Measurements from ENCODE around the gene MGAT5. TPM values are rescaled to one million over a fixed set of nuclear protein-coding genes. Genes with fewer than 3 reads are reported as not detected.

MGAT5 gene
- total RNA-seq, 2 experiments from 2014 or later, result 48.5 to 54.3 TPM

DNA sequence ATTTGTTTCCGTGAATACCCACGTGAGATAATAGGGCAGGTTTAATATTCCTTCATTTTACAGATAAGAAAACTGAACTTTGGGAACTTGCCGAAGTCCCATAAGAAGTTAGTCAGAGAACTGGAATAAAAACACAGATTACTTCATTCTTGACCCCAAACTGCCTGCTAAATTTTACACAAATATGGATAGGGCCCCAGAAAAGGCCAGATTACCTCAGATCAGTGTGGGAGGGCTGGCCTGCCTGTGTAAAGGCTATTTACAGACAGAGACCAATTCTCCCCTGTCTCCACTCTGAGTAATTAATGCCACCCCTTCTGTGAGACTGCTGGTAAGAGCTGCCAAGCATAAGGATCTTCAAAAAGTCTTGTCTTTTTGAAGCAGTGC lies 139.2 kb downstream of the MGAT5 start:
- peaks cover 7% of the 10 kb centered on the region for H3K36me3 Mint-ChIP-seq (ENCODE audit: low read depth)
- H3K9me3 Mint-ChIP-seq (ENCODE audit: insufficient read depth), result no peaks in the 10 kb centered on the region
- ChIA-PET CTCF (interaction anchor here (0.8 to 2.3 kb wide), 2 partner anchors 19 to 275 kb away, joined by 3 to 9 read pairs; no protein-coding TSS in a partner anchor), POLR2A (no interaction called here)
- no peak for DNase-seq
- peaks cover 21% of the 10 kb centered on the region for H3K4me1 Mint-ChIP-seq (ENCODE audit: low read depth)
- ATAC-seq, result no peak
- H3K4me3 Mint-ChIP-seq, result no peak overlapping the region
- no peak overlapping the region for H3K27ac Mint-ChIP-seq
- H3K27me3 Mint-ChIP-seq (ENCODE audit: low read depth), result no peaks in the 10 kb centered on the region

DNA sequence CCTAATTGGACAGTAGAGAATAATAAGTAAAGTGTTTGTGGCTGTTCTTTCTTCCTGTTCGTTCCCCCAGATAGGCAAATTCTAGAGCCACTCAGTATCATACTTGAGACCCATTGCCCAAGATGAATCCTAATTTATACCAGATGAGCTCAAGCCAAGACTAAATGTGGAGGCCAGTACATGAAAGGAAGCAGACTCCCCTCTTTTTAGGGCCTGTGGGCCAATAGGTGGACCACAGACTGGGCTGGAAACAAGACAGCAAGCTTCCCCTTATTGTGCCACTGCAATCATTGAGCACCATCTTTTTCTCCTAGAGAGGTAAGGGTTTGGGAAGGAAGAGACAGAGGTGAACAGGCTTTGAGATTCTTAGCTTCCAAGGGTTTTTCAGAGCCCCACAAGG lies 141.9 kb downstream of the MGAT5 start:
- no peak for ATAC-seq
- Mint-ChIP-seq H3K27me3 (ENCODE audit: low read depth) (no peaks in the 10 kb centered on the region), H3K36me3 (ENCODE audit: low read depth) (peaks cover under 1% of the 10 kb centered on the region), H3K27ac (no peak overlapping the region), H3K4me1 (ENCODE audit: low read depth) (peaks cover 17% of the 10 kb centered on the region), H3K4me3 (no peak overlapping the region), H3K9me3 (ENCODE audit: insufficient read depth) (no peaks in the 10 kb centered on the region)
- no peak for DNase-seq
- CTCF ChIA-PET, result interaction anchor here (1.2 kb wide), 1 partner anchor 277 kb away, joined by 4 read pairs; no protein-coding TSS in a partner anchor
- POLR2A ChIA-PET, result no interaction called here

GRCh38 chr2:134396493-134396892 lies 142.6 kb downstream of the MGAT5 start:
- DNase-seq (no peak), ATAC-seq (no peak)
- no peaks in the 10 kb centered on the region for H3K36me3 Mint-ChIP-seq (ENCODE audit: low read depth)
- no peaks in the 10 kb centered on the region for H3K9me3 Mint-ChIP-seq (ENCODE audit: insufficient read depth)
- H3K27ac Mint-ChIP-seq, result no peak overlapping the region
- POLR2A ChIA-PET, result no interaction called here
- H3K4me1 Mint-ChIP-seq (ENCODE audit: low read depth), result peaks cover 10% of the 10 kb centered on the region
- CTCF ChIA-PET, result no interaction called here
- no peak overlapping the region for H3K4me3 Mint-ChIP-seq
- no peaks in the 10 kb centered on the region for H3K27me3 Mint-ChIP-seq (ENCODE audit: low read depth)

DNA sequence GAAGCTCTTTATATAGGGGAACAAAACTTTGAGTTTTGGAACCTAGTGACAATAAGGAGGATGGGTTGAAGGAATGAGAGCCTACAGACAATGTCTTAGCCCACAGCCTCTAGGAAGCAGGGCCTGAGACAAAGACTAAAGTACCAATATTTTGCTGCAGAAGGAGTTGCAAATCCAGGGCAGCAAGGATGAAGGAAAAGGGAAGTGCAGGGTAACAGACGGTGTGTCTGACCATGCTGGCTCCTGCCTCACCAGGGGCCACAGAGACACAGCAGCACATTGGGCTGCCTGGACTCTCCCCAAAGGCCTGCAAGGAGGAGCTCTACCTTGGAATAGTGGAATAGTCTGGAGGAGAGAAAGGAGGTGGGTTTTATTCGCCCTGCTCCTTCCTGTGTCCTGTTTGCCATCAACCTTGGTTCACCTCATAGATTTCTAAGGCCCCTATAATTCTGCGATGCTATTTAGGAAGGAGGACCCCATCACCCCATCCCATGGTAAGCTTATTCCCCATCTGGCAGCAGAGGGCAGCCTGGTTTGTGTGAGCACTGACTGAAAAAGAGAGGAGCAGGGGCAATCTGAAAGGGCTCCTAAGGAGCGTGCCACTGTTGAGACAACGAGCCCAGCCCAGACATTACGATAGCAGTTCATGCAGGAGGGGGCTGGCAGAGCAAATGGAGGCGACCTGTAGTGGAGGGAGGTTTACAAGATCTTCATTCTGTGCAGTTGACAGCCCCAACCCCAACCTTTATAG lies 143.4 kb downstream of the MGAT5 start:
- Mint-ChIP-seq H3K27ac (no peak overlapping the region), H3K4me1 (ENCODE audit: low read depth) (peaks cover 2% of the 10 kb centered on the region), H3K27me3 (ENCODE audit: low read depth) (no peaks in the 10 kb centered on the region), H3K9me3 (ENCODE audit: insufficient read depth) (no peaks in the 10 kb centered on the region), H3K4me3 (no peak overlapping the region), H3K36me3 (ENCODE audit: low read depth) (no peaks in the 10 kb centered on the region)
- ChIA-PET CTCF (interaction anchor here (3.1 kb wide), 1 partner anchor 279 kb away, joined by 14 read pairs; no protein-coding TSS in a partner anchor), POLR2A (no interaction called here)
- DNase-seq, result no peak
- ATAC-seq, result no peak

- H3K27ac Mint-ChIP-seq, result no peak overlapping the region
- POLR2A ChIA-PET, result no interaction called here
These were observed 144.4 kb downstream of the MGAT5 start for GRCh38 chr2:134398300-134398699.

GRCh38 chr2:134399096-134399495 lies 145.2 kb downstream of the MGAT5 start:
- Mint-ChIP-seq H3K4me3 (no peak overlapping the region), H3K9me3 (ENCODE audit: insufficient read depth) (no peaks in the 10 kb centered on the region), H3K27me3 (ENCODE audit: low read depth) (no peaks in the 10 kb centered on the region), H3K27ac (no peak overlapping the region), H3K4me1 (ENCODE audit: low read depth) (no peaks in the 10 kb centered on the region), H3K36me3 (ENCODE audit: low read depth) (peaks cover 7% of the 10 kb centered on the region)
- POLR2A ChIA-PET, result interaction anchor here (1.0 kb wide), 1 partner anchor 12 kb away, joined by 3 read pairs; no protein-coding TSS in a partner anchor
- CTCF ChIA-PET, result interaction anchor here (0.7 to 3.1 kb wide), 6 partner anchors 11 to 281 kb away, joined by 3 to 14 read pairs (median 6); no protein-coding TSS in a partner anchor
- ATAC-seq (no peak), DNase-seq (no peak)

More at GRCh38 chr2:134398300-134398699, 144.4 kb downstream of the MGAT5 start:
- CTCF ChIA-PET, result interaction anchor here (1.1 to 3.1 kb wide), 5 partner anchors 10 to 280 kb away, joined by 3 to 14 read pairs (median 7); no protein-coding TSS in a partner anchor
- no peak for DNase-seq
- Mint-ChIP-seq H3K27me3 (ENCODE audit: low read depth) (no peaks in the 10 kb centered on the region), H3K9me3 (ENCODE audit: insufficient read depth) (no peaks in the 10 kb centered on the region), H3K36me3 (ENCODE audit: low read depth) (peaks cover 1% of the 10 kb centered on the region), H3K4me1 (ENCODE audit: low read depth) (no peaks in the 10 kb centered on the region), H3K4me3 (no peak overlapping the region)
- ATAC-seq, result no peak

DNA sequence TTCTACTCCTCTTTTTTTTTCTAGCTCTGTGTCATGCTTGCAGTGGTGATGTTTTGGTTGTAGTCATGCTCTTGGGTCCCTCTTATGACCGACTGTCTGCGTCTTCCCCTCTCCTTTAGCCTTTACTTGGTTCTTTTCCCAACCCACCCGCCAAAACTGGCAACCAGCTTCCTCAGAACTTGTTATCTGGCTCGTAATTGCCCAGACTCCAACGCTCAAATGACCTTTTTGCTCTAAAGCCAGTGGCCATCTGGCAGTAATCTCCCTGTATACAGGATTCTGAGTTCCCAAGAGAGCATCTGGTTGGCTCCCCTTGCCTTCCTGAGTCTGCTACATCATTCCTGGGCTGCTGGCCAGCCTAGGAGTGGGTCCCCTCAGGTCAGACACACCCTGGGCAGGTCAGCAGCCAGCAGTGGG lies 147.2 kb downstream of the MGAT5 start:
- Mint-ChIP-seq H3K36me3 (ENCODE audit: low read depth) (peaks cover 8% of the 10 kb centered on the region), H3K27ac (no peak overlapping the region), H3K4me3 (no peak overlapping the region), H3K27me3 (ENCODE audit: low read depth) (no peaks in the 10 kb centered on the region), H3K9me3 (ENCODE audit: insufficient read depth) (no peaks in the 10 kb centered on the region), H3K4me1 (ENCODE audit: low read depth) (no peaks in the 10 kb centered on the region)
- ChIA-PET POLR2A (no interaction called here), CTCF (interaction anchor here (2.3 kb wide), 1 partner anchor 10 kb away, joined by 11 read pairs; no protein-coding TSS in a partner anchor)
- no peak for DNase-seq
- ATAC-seq, result no peak

DNA sequence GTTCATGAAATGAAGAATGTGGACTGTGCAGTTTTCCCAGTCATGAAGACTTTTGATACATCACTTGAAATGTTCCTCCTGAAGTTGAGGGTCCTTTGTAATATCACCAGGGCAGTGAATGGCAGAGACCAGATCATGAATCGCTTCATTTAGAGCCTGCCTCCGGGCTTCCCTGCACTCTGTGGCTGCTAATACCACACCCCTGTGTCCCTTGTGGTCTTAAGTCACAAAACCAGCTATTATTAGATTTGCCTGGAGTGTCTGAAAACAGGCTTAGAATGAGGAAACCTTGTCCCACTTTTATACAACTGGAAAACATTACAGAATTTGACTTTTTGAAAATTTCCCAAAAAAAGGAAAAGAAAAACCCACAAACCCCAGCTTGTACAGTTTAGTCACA lies 147.9 kb downstream of the MGAT5 start:
- Mint-ChIP-seq H3K4me3 (no peak overlapping the region), H3K36me3 (ENCODE audit: low read depth) (peaks cover 8% of the 10 kb centered on the region), H3K27me3 (ENCODE audit: low read depth) (no peaks in the 10 kb centered on the region), H3K4me1 (ENCODE audit: low read depth) (no peaks in the 10 kb centered on the region), H3K27ac (no peak overlapping the region), H3K9me3 (ENCODE audit: insufficient read depth) (no peaks in the 10 kb centered on the region)
- ATAC-seq (no peak), DNase-seq (no peak)
- POLR2A ChIA-PET, result interaction anchor here (0.6 kb wide), 1 partner anchor 30 kb away, joined by 5 read pairs; no protein-coding TSS in a partner anchor
- CTCF ChIA-PET, result interaction anchor here (1.4 to 2.3 kb wide), 2 partner anchors 10 to 283 kb away, joined by 3 to 11 read pairs; no protein-coding TSS in a partner anchor

DNA sequence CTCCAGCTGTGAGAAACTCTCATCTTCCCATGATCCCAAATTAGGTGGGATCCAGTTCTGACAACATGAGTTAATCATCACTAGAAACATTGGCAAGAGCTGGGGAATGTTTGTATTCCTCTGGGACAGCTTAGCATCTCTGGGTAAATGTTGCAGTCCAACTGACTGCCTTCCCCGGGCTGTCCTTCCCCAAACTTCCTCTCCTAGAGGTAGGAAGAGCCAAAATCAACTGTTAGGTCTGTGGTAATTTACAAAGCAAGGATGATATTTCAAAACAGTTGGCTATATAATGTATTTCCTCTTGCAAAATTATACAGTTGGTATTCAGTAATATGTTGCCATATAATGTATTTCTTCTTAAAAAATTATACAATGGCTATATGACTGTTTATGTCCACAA lies 148.5 kb downstream of the MGAT5 start:
- H3K4me1 Mint-ChIP-seq (ENCODE audit: low read depth), result peaks cover 2% of the 10 kb centered on the region
- H3K9me3 Mint-ChIP-seq (ENCODE audit: insufficient read depth), result no peaks in the 10 kb centered on the region
- CTCF ChIA-PET, result interaction anchor here (1.4 to 2.3 kb wide), 2 partner anchors 9 to 284 kb away, joined by 3 to 11 read pairs; no protein-coding TSS in a partner anchor
- peaks cover 8% of the 10 kb centered on the region for H3K36me3 Mint-ChIP-seq (ENCODE audit: low read depth)
- H3K4me3 Mint-ChIP-seq, result no peak overlapping the region
- POLR2A ChIA-PET, result interaction anchor here (0.6 kb wide), 1 partner anchor 30 kb away, joined by 5 read pairs; no protein-coding TSS in a partner anchor
- no peak overlapping the region for H3K27ac Mint-ChIP-seq
- DNase-seq (no peak), ATAC-seq (no peak)
- H3K27me3 Mint-ChIP-seq (ENCODE audit: low read depth), result no peaks in the 10 kb centered on the region

DNA sequence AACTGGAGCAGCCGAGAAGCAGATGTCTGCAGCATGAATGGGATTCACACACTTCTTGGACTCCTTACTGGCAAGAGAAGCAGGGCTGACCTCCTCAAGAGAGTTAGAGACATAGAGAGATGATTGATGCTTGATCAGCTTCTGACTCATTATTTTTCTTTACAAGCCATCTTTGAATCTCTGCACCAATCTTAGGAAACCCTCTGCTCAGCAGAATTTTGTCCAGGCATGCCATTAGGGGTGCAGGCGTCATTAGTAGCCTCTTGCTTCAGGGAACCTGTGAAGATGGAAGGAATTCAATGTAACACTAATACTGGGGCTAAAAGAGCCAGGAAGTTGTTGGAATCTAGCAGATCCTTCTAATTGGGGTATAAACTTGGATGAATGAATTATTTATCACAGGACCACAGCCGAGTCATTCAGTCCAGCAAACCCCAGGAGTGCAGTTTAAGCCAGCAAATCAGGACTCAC lies 151.8 kb downstream of the MGAT5 start:
- no peaks in the 10 kb centered on the region for H3K27me3 Mint-ChIP-seq (ENCODE audit: low read depth)
- no peak overlapping the region for H3K27ac Mint-ChIP-seq
- CTCF ChIA-PET, result interaction anchor here (1.4 kb wide), 1 partner anchor 45 kb away, joined by 3 read pairs; no protein-coding TSS in a partner anchor
- no peak for ATAC-seq
- DNase-seq, result no peak
- peaks cover 29% of the 10 kb centered on the region for H3K4me1 Mint-ChIP-seq (ENCODE audit: low read depth)
- H3K36me3 Mint-ChIP-seq (ENCODE audit: low read depth), result peaks cover 8% of the 10 kb centered on the region
- POLR2A ChIA-PET, result no interaction called here
- H3K9me3 Mint-ChIP-seq (ENCODE audit: insufficient read depth), result no peaks in the 10 kb centered on the region
- H3K4me3 Mint-ChIP-seq, result no peak overlapping the region

GRCh38 chr2:134406311-134406710 lies 152.4 kb downstream of the MGAT5 start:
- no peak for ATAC-seq
- H3K27me3 Mint-ChIP-seq (ENCODE audit: low read depth), result no peaks in the 10 kb centered on the region
- peaks cover 11% of the 10 kb centered on the region for H3K36me3 Mint-ChIP-seq (ENCODE audit: low read depth)
- ChIA-PET CTCF (interaction anchor here (1.4 kb wide), 2 partner anchors 45 to 288 kb away, joined by 3 to 5 read pairs; no protein-coding TSS in a partner anchor), POLR2A (no interaction called here)
- DNase-seq, result no peak
- H3K27ac Mint-ChIP-seq, result no peak overlapping the region
- peaks cover 36% of the 10 kb centered on the region for H3K4me1 Mint-ChIP-seq (ENCODE audit: low read depth)
- H3K9me3 Mint-ChIP-seq (ENCODE audit: insufficient read depth), result no peaks in the 10 kb centered on the region
- no peak overlapping the region for H3K4me3 Mint-ChIP-seq

- H3K4me3 Mint-ChIP-seq, result no peak overlapping the region
- H3K9me3 Mint-ChIP-seq (ENCODE audit: insufficient read depth), result no peaks in the 10 kb centered on the region
- no peak overlapping the region for H3K27ac Mint-ChIP-seq
- peaks cover 40% of the 10 kb centered on the region for H3K4me1 Mint-ChIP-seq (ENCODE audit: low read depth)
- no peaks in the 10 kb centered on the region for H3K27me3 Mint-ChIP-seq (ENCODE audit: low read depth)
- ATAC-seq (no peak), DNase-seq (no peak)
- ChIA-PET CTCF (interaction anchor here (1.4 kb wide), 1 partner anchor 288 kb away, joined by 5 read pairs; no protein-coding TSS in a partner anchor), POLR2A (no interaction called here)
- peaks cover 11% of the 10 kb centered on the region for H3K36me3 Mint-ChIP-seq (ENCODE audit: low read depth)
These were observed 152.9 kb downstream of the MGAT5 start for GRCh38 chr2:134406736-134407135.

All from activated CD8-positive, alpha-beta T cell treated with anti-CD3 and anti-CD28 coated beads, Interleukin-2, amount 10 ng/mL, durations not matched to agents 7 days and 5 days (primary cell).